ENCODE measurements around the gene MAP3K1. TPM values are rescaled to one million over a fixed set of nuclear protein-coding genes. Genes with fewer than 3 reads are reported as not detected.
A peak's percentile ranks its signal among the peaks of the same experiment; 100 is the strongest.
"Not testable (repeated sequence)": the region's sequence is repeated elsewhere in the genome, so short reads cannot be mapped to it uniquely, and the experiment has no call there.

MAP3K1 gene
- total RNA-seq (ENCODE audit: insufficient read depth, low replicate concordance): 21.9 TPM

DNA sequence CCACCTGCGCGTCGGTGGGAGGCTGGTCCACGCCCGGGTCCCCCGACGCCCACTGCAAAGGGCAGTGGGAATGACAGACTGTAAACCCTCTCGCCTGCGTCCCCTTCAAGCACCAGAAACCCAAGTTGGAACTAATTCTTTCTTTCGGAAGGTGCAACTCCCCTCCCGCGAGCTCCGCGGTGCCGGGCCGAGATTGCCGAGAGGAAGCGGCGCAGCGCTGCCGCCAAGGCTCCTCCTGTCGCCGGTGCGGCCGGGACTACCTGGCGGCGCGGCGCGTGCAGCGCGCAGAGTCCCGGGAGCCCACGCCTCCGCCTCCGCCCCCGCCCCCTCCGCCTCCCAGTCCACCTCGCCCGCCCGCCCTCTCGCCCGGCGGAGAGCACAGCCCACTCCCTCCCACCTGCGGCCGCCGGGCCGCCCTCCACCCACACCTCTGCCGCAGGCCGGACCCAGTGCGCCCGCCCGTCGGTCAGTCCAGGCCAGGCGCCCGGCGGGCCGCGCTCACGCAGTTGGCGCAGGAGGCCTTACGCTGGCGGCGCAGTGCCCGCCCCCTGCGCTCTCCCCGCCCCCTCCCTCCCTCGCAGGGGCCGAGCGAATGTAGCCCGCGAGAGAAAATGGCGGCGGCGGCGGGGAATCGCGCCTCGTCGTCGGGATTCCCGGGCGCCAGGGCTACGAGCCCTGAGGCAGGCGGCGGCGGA, at the start of gene MAP3K1:
Gene MAP3K1 (plus strand): TSS at position 587 of the 695 bp plus-strand sequence. CDS start 25 bp downstream, at position 612.
- DNase-seq (ENCODE audit: low spot score): peak; percentile 82

GRCh38 chr5:56766926-56767325, 48.4 kb upstream of the MAP3K1 start:
- no peak for DNase-seq (ENCODE audit: low spot score)

GRCh38 chr5:56769875-56770604, 45.3 kb upstream of the MAP3K1 start:
- DNase-seq (ENCODE audit: low spot score): no peak

- DNase-seq (ENCODE audit: low spot score): no peak
Observed at GRCh38 chr5:56772767-56773166, 42.6 kb upstream of the MAP3K1 start.

- no peak for DNase-seq (ENCODE audit: low spot score)
Observed at GRCh38 chr5:56774957-56775356, 40.4 kb upstream of the MAP3K1 start.

DNA sequence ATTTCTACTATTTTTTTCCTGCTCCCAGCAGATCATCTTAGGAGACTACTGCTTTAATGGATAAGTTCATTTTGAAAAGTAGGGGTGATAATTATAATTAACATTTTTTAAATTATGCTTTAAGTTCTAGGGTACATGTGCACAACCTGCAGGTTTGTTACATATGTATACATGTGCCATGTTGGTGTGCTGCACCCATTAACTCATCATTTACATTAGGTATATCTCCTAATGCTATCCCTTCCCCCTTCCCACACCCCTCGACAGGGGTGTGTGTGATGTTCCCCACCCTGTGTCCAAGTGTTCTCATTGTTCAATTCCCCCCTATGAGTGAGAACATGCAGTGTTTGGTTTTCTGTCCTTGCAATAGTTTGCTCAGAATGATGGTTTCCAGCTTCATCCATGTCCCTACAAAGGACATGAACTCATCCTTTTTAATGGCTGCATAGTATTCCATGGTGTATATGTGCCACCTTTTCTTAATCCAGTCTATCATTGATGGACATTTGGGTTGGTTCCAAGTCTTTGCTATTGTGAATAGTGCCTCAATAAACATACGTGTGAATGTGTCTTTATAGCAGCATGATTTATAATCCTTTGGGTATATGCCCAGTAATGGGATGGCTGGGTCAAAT, 39.0 kb upstream of the MAP3K1 start:
- not testable (repeated sequence) for DNase-seq (ENCODE audit: low spot score)

- no peak for DNase-seq (ENCODE audit: low spot score)
Observed at GRCh38 chr5:56783261-56783660, 32.1 kb upstream of the MAP3K1 start.

GRCh38 chr5:56786346-56786745, 29.0 kb upstream of the MAP3K1 start:
- DNase-seq (ENCODE audit: low spot score): no peak

DNA sequence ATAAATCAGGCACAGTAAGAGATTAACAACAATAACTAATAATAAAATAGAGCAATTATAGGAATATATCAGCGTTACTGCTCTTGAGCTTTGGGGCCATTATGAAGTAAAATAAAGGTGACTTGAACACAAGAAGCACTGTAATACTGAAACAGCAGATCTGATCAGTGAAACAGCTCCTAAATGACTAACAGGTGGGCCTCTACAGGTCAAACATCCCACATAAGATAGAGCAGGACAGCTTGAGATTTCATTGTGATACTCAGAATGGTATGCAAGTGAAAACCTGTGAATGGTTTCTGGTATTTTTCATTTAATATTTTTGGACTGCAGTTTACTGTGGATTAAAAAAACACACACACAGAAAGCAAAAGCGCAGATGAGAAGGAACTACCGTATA, 24.0 kb upstream of the MAP3K1 start:
- DNase-seq (ENCODE audit: low spot score): no peak

- DNase-seq (ENCODE audit: low spot score): no peak
Observed at GRCh38 chr5:56798521-56798920, 16.8 kb upstream of the MAP3K1 start.

DNA sequence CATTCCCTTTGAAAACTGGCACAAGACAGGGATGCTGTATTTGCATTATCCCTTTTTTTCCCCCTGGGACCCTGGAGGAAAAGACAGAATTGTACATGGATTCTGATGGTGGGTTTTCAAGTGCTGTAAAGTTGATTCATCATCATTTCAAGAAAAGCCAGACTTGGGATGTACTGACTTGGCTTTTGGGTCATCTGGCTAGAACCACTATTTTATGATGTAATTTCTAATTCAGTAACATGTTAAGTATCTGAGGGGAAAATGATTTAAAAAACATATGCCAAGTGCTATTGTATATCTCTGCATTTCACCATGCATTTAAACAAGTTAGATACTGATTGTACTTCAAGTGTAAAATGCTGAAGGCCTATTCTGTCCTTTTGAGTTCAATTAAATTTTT, 15.2 kb upstream of the MAP3K1 start:
- DNase-seq (ENCODE audit: low spot score): no peak

- no peak for DNase-seq (ENCODE audit: low spot score)
Observed at GRCh38 chr5:56801256-56801655, 14.1 kb upstream of the MAP3K1 start.

- no peak for DNase-seq (ENCODE audit: low spot score)
Observed at GRCh38 chr5:56802205-56802604, 13.1 kb upstream of the MAP3K1 start.

DNA sequence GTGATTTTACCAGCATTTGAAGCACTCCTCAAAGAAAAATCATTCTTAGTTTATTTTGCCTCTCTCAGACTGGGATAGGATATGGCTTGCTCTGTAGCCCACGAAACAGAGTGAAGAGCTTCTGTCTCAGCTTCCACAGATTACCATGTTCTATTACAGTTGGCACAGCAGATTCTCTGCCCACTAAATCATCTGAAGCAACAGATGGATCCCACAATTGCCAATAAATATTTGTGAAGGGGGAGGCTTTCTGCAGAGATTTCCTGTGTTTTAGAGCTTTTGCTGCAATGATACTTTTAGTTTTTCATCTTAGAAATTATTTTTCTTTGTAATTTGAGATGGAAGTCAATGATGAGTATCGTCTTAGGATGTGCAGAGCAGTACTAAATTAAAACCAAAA, 12.3 kb upstream of the MAP3K1 start:
- no peak for DNase-seq (ENCODE audit: low spot score)

GRCh38 chr5:56803894-56804293, 11.5 kb upstream of the MAP3K1 start:
- no peak for DNase-seq (ENCODE audit: low spot score)

DNA sequence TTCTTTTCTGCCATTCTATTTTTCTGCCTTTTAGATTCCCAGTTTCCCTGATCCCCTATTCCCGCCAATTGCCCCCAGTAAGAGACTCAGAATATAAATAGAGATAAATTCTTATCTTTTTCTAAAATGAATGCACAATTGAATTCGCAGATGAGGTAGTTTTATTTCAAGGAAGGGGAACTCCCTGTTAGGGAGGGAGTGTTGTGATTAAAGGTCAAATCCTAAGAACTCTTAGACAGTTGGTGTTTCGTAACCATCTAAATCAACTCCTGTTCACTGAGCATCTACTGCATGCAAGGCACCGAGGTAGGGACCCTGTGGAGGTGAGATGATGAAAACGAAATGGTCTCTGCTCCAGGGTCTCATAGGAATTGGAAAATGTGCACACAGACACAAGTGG, 7.7 kb upstream of the MAP3K1 start:
- DNase-seq (ENCODE audit: low spot score): no peak

GRCh38 chr5:56808211-56808610, 7.1 kb upstream of the MAP3K1 start:
- no peak for DNase-seq (ENCODE audit: low spot score)

- DNase-seq (ENCODE audit: low spot score): no peak
Observed at GRCh38 chr5:56810826-56811225, 4.5 kb upstream of the MAP3K1 start.

DNA sequence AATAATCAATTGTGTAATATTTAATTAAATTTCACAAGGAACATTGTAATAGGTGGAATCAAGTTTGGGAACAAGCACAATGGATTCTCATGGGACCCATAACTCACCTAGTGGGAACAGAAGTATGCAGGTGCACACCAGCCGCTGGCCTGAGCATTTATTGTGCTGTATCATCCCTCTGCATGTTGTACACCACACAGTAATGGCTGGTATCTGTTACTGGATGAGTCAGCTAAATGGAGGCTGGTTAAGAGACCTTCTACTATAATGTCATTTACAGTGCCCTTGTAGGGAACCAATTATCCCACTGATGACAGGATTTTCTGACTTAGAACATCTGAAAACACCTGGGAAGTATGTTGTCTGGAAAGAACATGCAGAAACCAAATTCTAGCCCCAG, 3.2 kb upstream of the MAP3K1 start:
- no peak for DNase-seq (ENCODE audit: low spot score)

DNA sequence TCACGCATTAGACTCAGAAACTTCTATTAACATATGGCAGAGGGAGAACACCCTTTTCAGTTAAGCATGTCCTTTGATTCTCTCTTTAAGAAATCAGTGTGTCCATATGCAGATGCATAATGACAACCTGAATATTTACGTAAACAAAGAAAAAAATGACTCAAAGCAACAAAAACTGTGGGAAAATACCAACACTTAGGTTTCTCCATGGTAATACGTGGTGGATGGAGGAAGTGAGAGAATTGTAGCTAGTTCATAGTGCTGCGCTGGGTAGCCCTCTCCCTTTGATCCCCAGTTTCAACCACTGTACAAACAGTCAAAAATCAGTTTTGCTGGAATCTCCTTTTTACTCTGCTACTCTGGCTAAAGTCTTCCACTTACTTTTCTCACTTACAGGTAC, 2.0 kb upstream of the MAP3K1 start:
- DNase-seq (ENCODE audit: low spot score): no peak

DNA sequence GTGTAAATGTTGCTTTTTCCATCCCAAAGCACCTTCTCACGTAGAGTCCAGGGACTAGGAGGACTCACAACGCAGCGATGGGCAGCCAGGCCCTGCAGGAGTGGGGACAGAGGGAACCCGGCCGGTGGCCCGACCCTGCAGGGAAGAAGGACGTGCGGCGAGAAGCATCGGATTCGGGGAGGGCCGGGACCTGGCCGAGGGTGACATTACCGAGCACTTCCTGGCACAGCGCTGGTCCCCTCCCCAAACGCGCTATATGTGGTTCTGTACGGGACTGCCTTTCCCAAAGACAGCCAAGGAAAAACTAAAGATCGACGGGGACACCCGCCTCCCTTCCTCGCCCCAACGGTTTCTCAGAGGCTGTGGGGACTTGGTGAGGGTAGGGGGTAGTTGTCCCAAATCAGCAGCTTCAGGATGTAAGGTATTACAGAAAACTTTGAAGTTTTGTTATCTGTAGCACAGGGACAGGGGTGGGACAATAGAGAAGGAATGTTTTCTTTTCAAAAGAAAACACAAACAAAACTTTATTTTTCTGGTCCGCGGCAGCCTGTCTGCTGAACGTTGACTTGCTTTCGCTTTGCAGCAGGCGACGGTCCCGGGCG, 887 bp upstream of the MAP3K1 start:
- peak; percentile 34 for DNase-seq (ENCODE audit: low spot score)

All from umbilical cord (tissue), 2 donors.